LHCN-M2 (cell line): Measurements from ENCODE around the gene MRPL36. TPM values are rescaled to one million over a fixed set of nuclear protein-coding genes. Genes with fewer than 3 reads are reported as not detected.
"Not testable (repeated sequence)": the region's sequence is repeated elsewhere in the genome, so short reads cannot be mapped to it uniquely, and the experiment has no call there.

ENCODE experiments used
- DNase-seq: peaks from one replicate; pipeline ENCODE4 v3.0.0-alpha.2; 2012; ENCODE audit warnings: low read depth
- total RNA-seq: library from RNA; depleted of rRNA; stranded (reverse); fragments of >200 nt; gene quantifications from 2 replicates; pipeline ENCODE4 v1.2.3, GENCODE V29; 2014

Gene MRPL36
- total RNA-seq, 1 experiment from 2014 or later: 51.4 TPM

GRCh38 chr5:1832511-1833250 is 33.0 kb upstream of the MRPL36 start:
- no peak for DNase-seq

- DNase-seq: no peak
Observed at GRCh38 chr5:1831677-1832313, 32.2 kb upstream of the MRPL36 start.

- no peak for DNase-seq
Observed at GRCh38 chr5:1831257-1831656, 31.6 kb upstream of the MRPL36 start.

GRCh38 chr5:1830571-1831228 is 31.1 kb upstream of the MRPL36 start:
- DNase-seq: no peak

GRCh38 chr5:1827886-1828397 is 28.3 kb upstream of the MRPL36 start:
- no peak for DNase-seq

- DNase-seq: no peak
Observed at GRCh38 chr5:1827025-1827885, 27.6 kb upstream of the MRPL36 start.

GRCh38 chr5:1826235-1826980 is 26.8 kb upstream of the MRPL36 start:
- DNase-seq: no peak

GRCh38 chr5:1824903-1825841 is 25.5 kb upstream of the MRPL36 start:
- no peak for DNase-seq

- DNase-seq: no peak
Observed at GRCh38 chr5:1824109-1824821, 24.6 kb upstream of the MRPL36 start.

GRCh38 chr5:1823381-1824034 is 23.9 kb upstream of the MRPL36 start:
- no peak for DNase-seq

GRCh38 chr5:1821862-1822261 is 22.2 kb upstream of the MRPL36 start:
- DNase-seq: no peak

GRCh38 chr5:1820926-1821325 is 21.3 kb upstream of the MRPL36 start:
- DNase-seq: no peak

GRCh38 chr5:1820381-1820780 is 20.7 kb upstream of the MRPL36 start:
- no peak for DNase-seq

- no peak for DNase-seq
Observed at GRCh38 chr5:1819458-1819857, 19.8 kb upstream of the MRPL36 start.

GRCh38 chr5:1818784-1819183 is 19.1 kb upstream of the MRPL36 start:
- no peak for DNase-seq

GRCh38 chr5:1817261-1818043 is 17.8 kb upstream of the MRPL36 start:
- DNase-seq: no peak

GRCh38 chr5:1816495-1817089 is 17.0 kb upstream of the MRPL36 start:
- DNase-seq: not testable (repeated sequence)
